Large intestine (tissue), 3 donors: ENCODE data around the gene PCDHA3. TPM values are rescaled to one million over a fixed set of nuclear protein-coding genes. Genes with fewer than 3 reads are reported as not detected.
"Not testable (repeated sequence)": the region's sequence is repeated elsewhere in the genome, so short reads cannot be mapped to it uniquely, and the experiment has no call there.

Experiments used
- DNase-seq, 2 donors: peaks; one replicate each; pipeline versions ENCODE4 v3.0.0 to v3.0.0-alpha.2; 2013
- H3K27ac ChIP-seq: one replicate; pipeline ENCODE4 v1.5.1; 2013; ENCODE audit warnings: low read length
- H3K27me3 ChIP-seq: 2 replicates; pipeline ENCODE4 v1.6.1; 2013; ENCODE audit warnings: low read length; ENCODE audit not compliant: control insufficient read depth, insufficient read depth
- H3K36me3 ChIP-seq: 2 replicates; pipeline ENCODE4 v1.6.1; 2013; ENCODE audit warnings: low read length; ENCODE audit not compliant: control insufficient read depth, insufficient read depth
- H3K4me1 ChIP-seq: one replicate; pipeline ENCODE4 v1.6.1; 2013; ENCODE audit warnings: low read length; ENCODE audit not compliant: control insufficient read depth, insufficient read depth
- H3K4me3 ChIP-seq: one replicate; pipeline ENCODE4 v1.5.1; 2013; ENCODE audit warnings: low read length
- H3K9me3 ChIP-seq: one replicate; pipeline ENCODE4 v1.6.1; 2013; ENCODE audit warnings: mild to moderate bottlenecking, low read depth, low read length, moderate library complexity; ENCODE audit not compliant: control insufficient read depth
- WGBS: methylation state at CpG from one replicate; pipeline ENCODE4 v1.1.5; 2013; ENCODE audit warnings: low lambda C conversion rate; ENCODE audit not compliant: insufficient coverage; 5-methylcytosine and 5-hydroxymethylcytosine counted together
- polyA plus RNA-seq: library from polyadenylated mRNA; unstranded; fragments of 120-200 nt; gene quantifications from one replicate; pipeline ENCODE4 v1.2.1, GENCODE V29; 2013

Gene PCDHA3
- polyA plus RNA-seq, 1 donor, result 0.85 TPM

GRCh38 chr5:140794595-140795258 lies 6.1 kb upstream of the PCDHA3 start, which contains the start of gene PCDHA2:
TSS of gene PCDHA2 (plus strand) at chr5:140794852.
- DNase-seq, result no peak
- Histone ChIP-seq H3K27me3 (no peaks in the 10 kb centered on the region), H3K4me1 (no peaks in the 10 kb centered on the region), H3K36me3 (no peaks in the 10 kb centered on the region), H3K4me3 (no peak within 1 kb of the TSS), H3K27ac (no peak within 1 kb of the TSS), H3K9me3 (peaks cover 21% of the 10 kb centered on the region)
- 20% methylated on average over 2 of the region's 27 CpGs for WGBS

GRCh38 chr5:140795259-140795641 lies 5.6 kb upstream of the PCDHA3 start:
- peaks cover 21% of the 10 kb centered on the region for H3K9me3 ChIP-seq
- WGBS, result 93% methylated on average over 2 of the region's 15 CpGs
- H3K4me1 ChIP-seq, result no peaks in the 10 kb centered on the region
- no peak overlapping the region for H3K4me3 ChIP-seq
- no peak for DNase-seq
- no peak overlapping the region for H3K27ac ChIP-seq
- no peaks in the 10 kb centered on the region for H3K36me3 ChIP-seq
- no peaks in the 10 kb centered on the region for H3K27me3 ChIP-seq

- not testable (repeated sequence) for H3K27ac ChIP-seq, DNase-seq, H3K36me3 ChIP-seq, H3K27me3 ChIP-seq, H3K4me3 ChIP-seq, H3K4me1 ChIP-seq
- 43% methylated on average over 6 of the region's 72 CpGs for WGBS
- peaks cover 24% of the 10 kb centered on the region for H3K9me3 ChIP-seq
Observed at GRCh38 chr5:140796072-140796717, 4.7 kb upstream of the PCDHA3 start.

- Histone ChIP-seq H3K9me3 (peaks cover 26% of the 10 kb centered on the region), H3K4me3 (no peak overlapping the region), H3K27me3 (no peaks in the 10 kb centered on the region), H3K4me1 (no peaks in the 10 kb centered on the region), H3K27ac (no peak overlapping the region), H3K36me3 (no peaks in the 10 kb centered on the region)
- no CpG with 5 or more reads among the region's 39 CpGs for WGBS
- DNase-seq, result no peak
Observed at GRCh38 chr5:140796718-140797095, 4.2 kb upstream of the PCDHA3 start.

GRCh38 chr5:140801494-140801841 lies 611 bp downstream of the PCDHA3 start:
- no peak overlapping the region for H3K27ac ChIP-seq
- H3K36me3 ChIP-seq, result no peaks in the 10 kb centered on the region
- H3K4me1 ChIP-seq, result no peaks in the 10 kb centered on the region
- WGBS, result 0% methylated on average over 1 of the region's 16 CpGs
- no peak for DNase-seq
- H3K27me3 ChIP-seq, result peaks cover 2% of the 10 kb centered on the region
- peaks cover 24% of the 10 kb centered on the region for H3K9me3 ChIP-seq
- H3K4me3 ChIP-seq, result no peak overlapping the region

- not testable (repeated sequence) for H3K4me1 ChIP-seq, H3K36me3 ChIP-seq, H3K27ac ChIP-seq, DNase-seq, H3K27me3 ChIP-seq, H3K4me3 ChIP-seq
- whole genome bisulfite sequencing, result no CpG with 5 or more reads among the region's 45 CpGs
- H3K9me3 ChIP-seq, result peaks cover 21% of the 10 kb centered on the region
Observed at GRCh38 chr5:140802381-140802780, 1.5 kb downstream of the PCDHA3 start.

GRCh38 chr5:140802781-140803271 lies 2.0 kb downstream of the PCDHA3 start:
- Histone ChIP-seq H3K36me3 (no peaks in the 10 kb centered on the region), H3K27ac (no peak overlapping the region), H3K4me3 (no peak overlapping the region), H3K9me3 (peaks cover 25% of the 10 kb centered on the region), H3K4me1 (no peaks in the 10 kb centered on the region), H3K27me3 (peaks cover 2% of the 10 kb centered on the region)
- DNase-seq, result no peak
- no CpG with 5 or more reads among the region's 53 CpGs for WGBS

- H3K27me3 ChIP-seq, result peaks cover 2% of the 10 kb centered on the region
- H3K27ac ChIP-seq, result no peak within 1 kb of the TSS
- WGBS, result no CpG with 5 or more reads among the region's 47 CpGs
- H3K4me1 ChIP-seq, result no peaks in the 10 kb centered on the region
- no peaks in the 10 kb centered on the region for H3K36me3 ChIP-seq
- no peak for DNase-seq
- peaks cover 35% of the 10 kb centered on the region for H3K9me3 ChIP-seq
- H3K4me3 ChIP-seq, result no peak within 1 kb of the TSS
Observed at GRCh38 chr5:140806834-140807775, 6.2 kb downstream of the PCDHA3 start, which contains the start of gene PCDHA4. TSS of gene PCDHA4 (plus strand) at chr5:140807068.

- not testable (repeated sequence) for H3K4me1 ChIP-seq, H3K36me3 ChIP-seq, H3K27me3 ChIP-seq, H3K4me3 ChIP-seq, H3K27ac ChIP-seq, DNase-seq
- no CpG with 5 or more reads among the region's 62 CpGs for WGBS
- H3K9me3 ChIP-seq, result peaks cover 25% of the 10 kb centered on the region
Observed at GRCh38 chr5:140808241-140808888, 7.5 kb downstream of the PCDHA3 start.

GRCh38 chr5:140808889-140809291 lies 8.0 kb downstream of the PCDHA3 start:
- Histone ChIP-seq H3K4me1 (no peaks in the 10 kb centered on the region), H3K9me3 (peaks cover 25% of the 10 kb centered on the region), H3K27ac (no peak overlapping the region), H3K36me3 (no peaks in the 10 kb centered on the region), H3K27me3 (no peaks in the 10 kb centered on the region), H3K4me3 (no peak overlapping the region)
- no CpG with 5 or more reads among the region's 43 CpGs for WGBS
- no peak for DNase-seq
